ENCODE data around the gene MIOS. TPM values are rescaled to one million over a fixed set of nuclear protein-coding genes. Genes with fewer than 3 reads are reported as not detected.

Gene MIOS
- total and polyA plus RNA-seq, 2 of the 8 experiments (the other 6 are each of a cell fraction or from before 2014, with no cell fraction given): 15.5 to 50.7 TPM

DNA sequence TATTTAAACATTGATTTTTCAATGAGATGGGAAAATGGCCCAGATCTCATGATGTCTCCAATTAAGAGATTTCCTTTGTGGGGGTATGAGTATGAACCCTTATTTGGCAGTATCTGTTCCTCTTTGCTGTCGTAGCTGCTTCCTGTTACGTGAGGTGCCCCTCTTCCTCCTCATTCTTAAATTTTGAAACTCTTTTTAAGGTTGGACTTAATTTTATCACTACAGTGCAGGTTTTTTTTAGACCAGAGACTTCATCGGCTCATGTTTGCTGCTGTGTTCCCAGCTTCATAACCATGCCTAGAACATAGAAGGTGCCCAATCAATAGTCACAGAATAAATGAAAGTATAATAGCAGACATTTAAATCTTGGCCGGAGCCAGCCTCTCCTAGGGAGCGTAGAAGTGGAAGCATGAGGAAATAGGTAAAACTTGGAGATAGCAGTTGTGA is 2.4 kb downstream of the MIOS start (continued):
- TF ChIP-seq EP300 (IDR thresholded peaks at IDR 0.05; ENCODE audit: borderline replicate concordance in 1 of 2, low read depth in 2 of 2, low read length in 2 of 2) (no peak), SIN3A (conservative IDR thresholded peaks at IDR 0.05 in 1 of 2, IDR thresholded peaks at IDR 0.05 in 1 of 2; ENCODE audit: low read depth in 1 of 2, low read length in 2 of 2) (no peak)

All from H1 (cell line).